HG03135 (cell line): ENCODE measurements around the gene LAMP5.

ENCODE experiments used
- ATAC-seq: cut with Tn5 transposase; IDR thresholded peaks from one replicate; pipeline ENCODE4 v1.9.1; 2021; ENCODE audit warnings: mild to moderate bottlenecking, moderate library complexity; ENCODE audit not compliant: unreplicated experiment

The LAMP5 gene, protein sequence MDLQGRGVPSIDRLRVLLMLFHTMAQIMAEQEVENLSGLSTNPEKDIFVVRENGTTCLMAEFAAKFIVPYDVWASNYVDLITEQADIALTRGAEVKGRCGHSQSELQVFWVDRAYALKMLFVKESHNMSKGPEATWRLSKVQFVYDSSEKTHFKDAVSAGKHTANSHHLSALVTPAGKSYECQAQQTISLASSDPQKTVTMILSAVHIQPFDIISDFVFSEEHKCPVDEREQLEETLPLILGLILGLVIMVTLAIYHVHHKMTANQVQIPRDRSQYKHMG

DNA sequence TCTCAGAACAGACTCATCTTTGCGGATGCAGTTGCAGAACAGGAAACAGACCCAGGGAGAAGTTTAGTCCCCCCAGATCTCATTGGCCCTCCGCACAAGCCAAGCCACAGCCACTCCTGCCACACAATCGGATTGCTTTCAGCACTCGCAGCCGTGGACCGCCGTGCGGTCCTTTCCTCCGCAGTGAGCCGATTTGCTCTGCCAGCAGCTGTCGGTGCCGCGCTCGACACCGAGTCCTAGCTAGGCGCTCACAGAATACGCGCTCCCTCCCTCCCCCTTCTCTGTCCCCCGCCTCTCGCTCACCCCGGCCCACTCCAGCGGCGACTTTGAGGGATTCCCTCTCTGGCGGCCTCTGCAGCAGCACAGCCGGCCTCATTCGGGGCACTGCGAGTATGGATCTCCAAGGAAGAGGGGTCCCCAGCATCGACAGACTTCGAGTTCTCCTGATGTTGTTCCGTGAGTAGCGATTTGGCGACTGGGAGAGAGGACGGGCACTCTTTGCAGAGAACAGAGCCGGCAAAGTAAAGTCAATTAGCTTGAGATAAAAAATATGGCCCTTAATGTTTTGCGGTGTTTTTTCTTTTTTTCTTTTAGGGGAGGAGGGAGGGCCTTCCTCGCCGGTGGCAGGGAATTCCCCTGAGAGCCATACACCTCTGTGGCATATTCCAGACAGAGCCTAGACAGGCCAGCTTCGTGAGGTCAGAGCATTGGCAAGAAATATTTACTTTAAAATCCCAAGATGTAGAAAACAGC, at the start of gene LAMP5:
TSS of gene LAMP5 (plus strand) at position 130 of the 753 bp plus-strand sequence. CDS start at position 393, 263 bp downstream.
- no peak for ATAC-seq

DNA sequence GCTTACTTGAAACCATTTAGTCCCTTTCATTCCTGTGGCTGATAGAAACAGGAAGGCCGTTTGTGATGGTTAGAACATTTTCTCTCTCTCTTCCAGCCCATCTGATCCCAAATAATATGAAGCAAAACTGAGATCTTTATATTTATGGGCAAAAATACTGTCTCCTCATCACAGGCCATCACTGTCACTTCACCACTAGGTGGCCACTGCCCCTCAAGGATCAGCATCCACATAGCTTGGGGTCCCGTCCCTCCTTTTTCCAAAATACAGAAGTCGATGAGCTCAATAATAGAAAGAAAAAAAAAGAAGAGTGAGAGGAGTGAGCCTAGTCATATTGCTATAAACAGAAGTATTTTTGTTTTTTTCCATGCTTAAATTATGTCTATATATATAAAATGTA, 46.4 kb upstream of the LAMP5 start:
- ATAC-seq: no peak

DNA sequence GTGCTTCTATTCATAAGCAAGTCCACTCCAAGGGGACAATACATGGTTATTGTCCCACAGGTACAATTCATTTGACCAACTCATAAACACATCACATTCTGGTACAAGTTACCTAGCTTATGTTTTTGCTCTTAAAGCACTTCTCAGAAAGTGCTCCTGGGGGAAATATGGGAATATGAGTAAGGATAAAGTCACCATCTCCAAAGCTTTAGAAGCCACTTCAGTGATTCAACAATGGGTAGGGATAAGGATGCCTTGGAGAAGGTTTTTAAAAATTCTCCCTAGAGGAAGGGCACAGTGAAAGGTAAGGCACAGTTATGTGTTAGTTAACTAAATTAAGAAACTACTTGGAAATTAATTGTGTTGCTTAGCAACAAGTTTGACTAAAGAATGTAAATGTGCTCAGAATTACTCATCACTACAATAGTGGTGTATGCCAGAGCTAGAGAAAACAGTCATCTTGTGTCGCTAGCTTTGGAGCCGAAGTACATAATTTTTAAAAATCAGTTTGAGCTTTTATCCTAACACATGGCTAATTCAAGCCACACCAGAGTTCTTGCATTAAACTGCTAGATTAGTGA, 39.5 kb upstream of the LAMP5 start:
- no peak for ATAC-seq

- ATAC-seq: no peak
Observed at GRCh38 chr20:9475456-9475855, 38.9 kb upstream of the LAMP5 start.

DNA sequence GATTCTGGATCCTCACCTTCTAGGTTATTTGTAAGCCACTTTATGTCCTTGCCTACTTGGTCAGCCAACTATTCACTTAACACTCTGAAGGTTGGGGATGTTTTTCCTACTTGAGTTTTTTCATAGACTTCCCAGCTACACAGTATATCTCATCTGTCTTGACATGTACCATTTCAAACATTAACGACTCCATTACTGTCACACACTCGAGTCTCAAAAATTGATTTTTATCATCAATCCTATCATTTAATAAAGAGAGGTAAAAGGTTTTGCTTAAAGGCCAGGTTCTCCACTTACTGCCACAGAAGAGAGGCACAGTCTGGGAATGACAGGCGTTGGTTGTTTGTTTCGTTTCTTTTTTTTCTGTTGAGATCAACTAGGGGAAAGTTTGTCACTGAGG, 38.2 kb upstream of the LAMP5 start:
- no peak for ATAC-seq

GRCh38 chr20:9476637-9477036, 37.8 kb upstream of the LAMP5 start:
- no peak for ATAC-seq

DNA sequence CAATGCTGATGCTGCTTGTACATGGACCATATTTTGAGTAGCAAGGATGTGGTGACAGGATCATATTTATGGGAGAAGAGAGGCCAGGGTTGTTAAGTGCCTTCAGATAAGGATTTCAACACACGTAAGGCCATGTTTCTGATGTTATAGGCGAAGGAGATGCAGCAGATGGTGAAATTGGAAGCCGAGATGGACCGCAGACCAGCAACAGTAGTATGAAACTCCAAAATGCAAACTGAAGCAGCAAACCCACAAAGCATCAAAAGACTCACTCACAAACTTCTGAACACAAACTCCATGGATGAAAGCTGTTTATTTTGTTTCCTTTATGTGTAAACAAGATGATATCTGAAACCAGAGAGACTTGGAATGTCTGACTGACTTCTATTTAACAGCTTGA, 35.6 kb upstream of the LAMP5 start:
- no peak for ATAC-seq

- ATAC-seq: no peak
Observed at GRCh38 chr20:9480066-9480465, 34.3 kb upstream of the LAMP5 start.

DNA sequence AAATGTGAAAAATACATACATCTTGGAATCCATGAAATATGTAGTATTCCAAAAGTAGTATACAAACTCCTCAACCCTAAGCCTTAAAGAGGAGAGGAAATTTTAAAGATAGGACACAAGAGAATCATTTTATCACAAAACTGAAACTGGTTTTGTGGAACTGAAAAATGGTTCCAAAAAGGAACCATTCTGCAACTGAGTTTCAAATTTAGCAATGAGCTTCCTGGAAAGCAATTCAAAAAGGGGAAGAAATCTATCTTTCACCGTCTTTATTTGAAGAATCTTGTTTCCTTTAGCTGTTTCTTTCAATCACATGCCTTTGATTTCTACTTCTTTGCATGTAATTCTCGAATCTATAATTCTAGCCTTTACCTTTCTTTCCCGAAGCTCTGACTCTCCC, 32.2 kb upstream of the LAMP5 start:
- no peak for ATAC-seq

- no peak for ATAC-seq
Observed at GRCh38 chr20:9483131-9483530, 31.3 kb upstream of the LAMP5 start.

- ATAC-seq: no peak
Observed at GRCh38 chr20:9485614-9486340, 28.6 kb upstream of the LAMP5 start.

DNA sequence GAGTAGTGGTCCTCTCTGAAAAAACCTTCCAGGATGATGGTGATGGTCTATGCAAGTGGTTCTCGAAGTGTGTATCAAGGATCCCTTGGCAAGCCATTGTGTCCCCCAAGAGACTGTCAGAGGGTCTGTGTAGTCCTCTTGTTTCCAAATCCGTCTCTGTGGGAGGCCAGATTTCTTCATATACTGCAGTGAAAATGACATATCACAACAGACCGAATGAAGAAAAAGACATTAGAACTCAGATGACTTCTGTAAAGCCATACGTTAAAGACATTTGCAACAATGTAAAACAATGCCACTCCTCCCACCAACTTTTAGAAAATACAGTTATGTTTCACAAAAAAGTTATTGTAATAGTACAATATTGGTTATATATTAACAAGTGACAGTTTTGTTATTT, 27.2 kb upstream of the LAMP5 start:
- ATAC-seq: no peak

- ATAC-seq: no peak
Observed at GRCh38 chr20:9488063-9488462, 26.3 kb upstream of the LAMP5 start.

DNA sequence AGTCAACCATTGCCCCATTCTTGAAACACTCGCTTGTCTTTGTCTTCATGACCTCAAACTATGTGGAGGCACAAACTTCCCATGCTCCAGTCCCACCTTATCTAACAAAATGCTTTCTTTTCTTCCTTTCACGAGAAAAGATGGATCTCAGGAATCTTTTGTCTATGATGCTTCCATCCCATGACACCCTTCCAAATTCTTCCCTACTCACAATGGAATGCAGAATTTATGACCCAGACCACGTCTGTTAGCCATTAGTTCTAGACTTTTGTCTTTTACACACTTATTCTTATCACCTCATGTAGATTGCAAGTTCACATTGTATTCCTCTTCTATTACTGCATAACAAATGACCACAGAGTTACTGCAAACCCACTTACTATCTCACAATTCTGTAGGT, 24.2 kb upstream of the LAMP5 start:
- ATAC-seq: no peak

GRCh38 chr20:9490631-9491030, 23.8 kb upstream of the LAMP5 start:
- ATAC-seq: no peak

DNA sequence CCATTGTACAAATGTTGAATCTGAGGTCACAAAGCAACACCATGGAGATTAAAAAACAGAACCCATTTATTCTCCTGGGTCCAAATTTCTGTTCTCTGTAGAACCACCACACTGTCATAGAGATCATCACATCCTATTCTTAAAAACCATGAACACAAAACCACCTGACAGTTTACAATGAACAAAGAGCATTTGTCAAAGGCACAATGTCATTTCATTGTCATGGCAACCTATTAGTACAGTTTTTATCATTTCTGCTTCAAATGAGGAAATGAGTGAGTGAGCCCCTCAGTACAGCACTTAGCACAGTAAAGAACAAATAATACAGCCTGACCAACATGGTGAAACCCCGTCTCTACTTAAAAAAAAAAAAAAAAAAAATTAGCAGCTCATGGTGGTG, 23.1 kb upstream of the LAMP5 start:
- ATAC-seq: no peak

GRCh38 chr20:9492067-9492466, 22.3 kb upstream of the LAMP5 start:
- no peak for ATAC-seq

DNA sequence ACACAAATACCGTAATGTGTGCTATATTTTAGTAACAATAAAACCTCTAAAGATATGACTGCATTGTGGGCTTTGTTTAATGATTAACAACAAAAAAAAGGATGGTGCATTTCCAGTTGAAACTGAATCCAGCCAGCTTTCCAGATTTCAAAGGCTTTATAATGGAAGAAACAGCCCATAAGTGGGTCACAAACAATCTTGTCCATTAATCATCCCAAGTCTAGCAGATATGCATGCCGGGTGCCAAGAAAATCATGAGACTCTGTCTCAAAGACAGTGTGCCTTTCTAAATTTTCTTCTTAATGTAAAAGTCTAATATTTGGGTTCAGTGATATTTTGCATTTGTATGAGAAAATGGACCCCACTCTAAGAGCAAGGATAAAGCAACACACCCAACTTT, 20.6 kb upstream of the LAMP5 start:
- no peak for ATAC-seq

DNA sequence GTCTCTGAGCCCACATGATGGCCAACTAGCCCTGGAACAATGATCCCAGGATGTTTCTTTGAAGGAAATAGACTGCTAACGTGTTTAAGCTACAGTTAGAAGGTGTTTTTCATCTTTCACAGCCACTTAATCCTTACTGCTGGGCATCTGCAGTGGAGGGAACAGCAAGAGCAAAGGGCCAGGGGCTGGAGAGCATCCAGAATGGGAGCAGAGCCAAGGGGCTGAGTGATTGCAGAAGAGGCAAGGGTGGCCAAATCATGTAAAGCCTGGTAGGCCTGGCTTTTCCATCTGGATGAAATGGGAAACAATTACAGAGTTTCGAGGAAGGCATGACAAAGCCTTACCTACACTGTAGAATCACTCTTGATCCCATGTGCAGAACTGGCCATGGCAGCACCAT, 18.7 kb upstream of the LAMP5 start:
- ATAC-seq: no peak

GRCh38 chr20:9496155-9496554, 18.2 kb upstream of the LAMP5 start:
- no peak for ATAC-seq

- no peak for ATAC-seq
Observed at GRCh38 chr20:9498322-9498721, 16.1 kb upstream of the LAMP5 start.
